Stimulated activated CD8-positive, alpha-beta memory T cell treated with anti-CD3 and anti-CD28 coated beads, Interleukin-2, amount 100 ng/mL, for 1 hour (primary cell): ENCODE results near the gene MAML3.

Experiments
- DNase-seq, 2 donors: peaks; one replicate each; pipeline ENCODE4 v3.0.0-alpha.2; 2020; ENCODE audit warnings: low read depth in 2 of 2

The MAML3 gene

DNA sequence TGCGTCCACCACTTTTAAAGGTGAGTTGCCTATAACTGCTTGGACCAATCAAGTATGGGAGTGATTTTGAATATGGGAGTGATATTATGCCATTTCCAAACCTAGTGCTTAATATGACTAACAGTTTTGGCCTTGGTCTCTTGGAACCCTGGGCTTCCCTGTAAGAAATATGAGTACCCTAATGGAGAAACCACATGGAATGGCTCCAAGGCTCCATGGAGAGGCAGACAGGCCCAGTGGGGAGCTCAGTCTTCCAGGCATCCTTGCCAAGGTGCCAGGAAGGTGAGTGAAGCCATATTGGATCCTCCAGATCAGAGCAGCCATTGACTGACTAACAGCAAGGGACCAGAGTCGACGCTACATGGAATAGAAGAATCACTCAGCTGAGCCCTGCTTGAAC lies 53.2 kb downstream of the MAML3 start:
- DNase-seq, result no peak

- DNase-seq, result no peak
Observed at GRCh38 chr4:140099983-140100382, 54.0 kb downstream of the MAML3 start.

DNA sequence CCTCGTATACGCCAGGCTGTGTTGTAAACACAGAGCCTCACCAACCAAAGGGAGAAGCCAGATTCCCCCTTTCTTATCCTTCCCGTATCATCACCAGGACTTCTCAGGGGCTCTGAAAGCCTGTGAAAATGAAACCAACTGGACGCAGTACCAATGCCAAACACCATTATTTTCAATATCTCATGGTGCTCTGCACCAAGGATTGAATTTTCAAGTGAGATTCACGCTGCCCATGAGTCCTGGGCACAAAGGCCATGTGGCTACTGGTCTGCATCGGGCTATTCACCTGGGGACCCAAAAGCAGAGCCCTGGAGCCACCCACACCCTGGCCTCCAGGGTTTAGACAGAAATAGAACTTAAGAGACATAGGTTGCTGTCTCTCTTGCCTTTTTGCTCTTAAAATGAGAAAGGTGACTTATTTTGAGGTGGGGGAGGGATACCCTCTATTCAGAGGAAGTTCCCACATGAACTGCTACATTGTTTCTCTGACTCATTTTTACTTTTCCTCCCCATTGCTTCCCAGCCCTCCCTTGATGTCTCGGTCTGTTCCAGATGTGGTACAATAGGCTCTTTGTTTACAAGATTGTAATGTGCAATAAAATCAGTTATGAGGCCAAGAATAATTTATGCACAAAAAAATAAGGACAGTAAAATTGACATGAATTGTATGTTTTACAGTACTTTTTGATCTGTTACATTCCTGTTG lies 55.4 kb downstream of the MAML3 start:
- no peak for DNase-seq

- no peak for DNase-seq
Observed at GRCh38 chr4:140097572-140097971, 56.4 kb downstream of the MAML3 start.

GRCh38 chr4:140096921-140097320 lies 57.1 kb downstream of the MAML3 start:
- DNase-seq, result no peak

GRCh38 chr4:140096483-140096861 lies 57.5 kb downstream of the MAML3 start:
- DNase-seq, result no peak

DNA sequence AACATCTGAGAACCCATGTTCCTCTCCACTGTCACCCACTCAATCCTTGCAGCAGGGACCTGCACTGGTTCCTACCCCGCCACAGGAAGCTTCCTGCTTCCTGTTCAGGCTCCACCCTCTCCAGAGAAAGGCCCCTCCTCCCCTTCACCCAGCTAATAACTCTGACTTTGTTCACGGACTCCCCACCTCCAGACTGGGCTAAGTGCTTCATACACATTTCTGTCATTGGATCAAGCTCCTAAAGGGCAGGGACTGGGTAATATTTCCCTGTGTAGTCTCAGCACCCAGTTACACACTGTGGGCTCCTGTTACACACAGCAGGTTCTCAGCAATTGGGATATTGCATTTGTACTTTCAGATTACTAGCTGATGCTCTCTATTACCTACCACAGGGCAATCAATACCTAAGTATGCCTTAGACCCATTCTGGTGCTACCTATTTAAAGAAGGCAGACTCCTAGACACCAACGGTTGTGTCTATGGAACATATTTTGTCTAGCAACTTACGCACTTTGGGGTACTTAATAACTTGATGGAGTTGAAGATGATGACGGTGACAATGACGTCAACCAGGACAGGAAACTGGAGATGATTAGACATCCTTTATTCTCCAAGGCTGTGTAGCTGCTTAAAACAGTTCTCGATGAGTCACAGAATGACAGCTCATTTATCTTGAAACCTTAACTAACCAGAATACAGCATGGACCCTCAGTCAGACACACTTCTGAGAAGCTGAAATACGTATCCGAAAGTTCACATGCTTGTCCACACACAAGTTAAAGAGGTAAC lies 58.1 kb downstream of the MAML3 start:
- peak; percentile 18 to 23 for DNase-seq

- peak; percentile 15 to 35 for DNase-seq
Observed at GRCh38 chr4:140094438-140095420, 59.3 kb downstream of the MAML3 start.

- no peak for DNase-seq
Observed at GRCh38 chr4:140092094-140092851, 61.7 kb downstream of the MAML3 start.

GRCh38 chr4:140091305-140091704 lies 62.7 kb downstream of the MAML3 start:
- no peak for DNase-seq

DNA sequence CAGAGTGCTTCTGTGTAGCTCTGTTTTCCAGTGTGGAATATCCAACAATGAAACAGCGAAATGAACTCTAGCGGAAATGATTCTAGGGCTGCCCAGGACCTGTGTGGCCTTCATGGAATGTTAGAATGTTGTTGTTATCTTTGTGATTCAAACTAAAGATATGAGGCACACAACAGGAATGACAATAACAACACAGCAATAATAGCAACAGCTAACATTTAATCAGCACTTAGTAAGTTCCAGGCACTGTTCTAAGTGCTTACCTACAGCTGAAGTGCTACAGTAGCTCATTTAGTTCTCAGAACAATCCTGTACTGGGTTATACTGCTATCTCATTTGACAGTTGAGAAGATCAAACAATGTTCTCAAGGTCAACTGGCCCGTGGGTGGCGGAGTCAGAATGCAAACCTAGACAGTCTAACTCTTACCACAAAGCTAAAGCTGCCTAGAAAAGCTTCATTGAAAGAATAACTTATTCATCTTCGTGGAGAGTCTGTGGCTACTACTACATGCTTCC lies 63.7 kb downstream of the MAML3 start:
- DNase-seq, result no peak

DNA sequence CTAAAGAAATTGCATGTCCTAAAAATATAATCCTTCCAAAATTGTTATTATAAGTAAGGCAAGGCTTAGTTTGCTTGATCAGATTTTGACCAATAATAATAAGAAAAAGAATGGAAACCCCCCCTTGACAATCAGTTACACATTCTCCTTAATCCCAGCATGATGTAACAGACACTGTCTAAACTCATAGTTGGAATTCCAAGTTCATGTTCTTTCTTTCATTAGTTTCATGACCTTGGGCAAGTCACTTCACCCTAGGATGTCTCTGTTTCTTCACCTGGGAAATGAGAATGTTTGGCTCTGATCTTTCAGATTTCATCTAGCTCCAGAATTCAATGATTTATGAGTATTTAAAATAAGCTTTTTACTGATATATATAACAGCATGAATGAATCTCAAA lies 64.8 kb downstream of the MAML3 start:
- no peak for DNase-seq

- DNase-seq, result no peak
Observed at GRCh38 chr4:140088323-140088967, 65.5 kb downstream of the MAML3 start.

DNA sequence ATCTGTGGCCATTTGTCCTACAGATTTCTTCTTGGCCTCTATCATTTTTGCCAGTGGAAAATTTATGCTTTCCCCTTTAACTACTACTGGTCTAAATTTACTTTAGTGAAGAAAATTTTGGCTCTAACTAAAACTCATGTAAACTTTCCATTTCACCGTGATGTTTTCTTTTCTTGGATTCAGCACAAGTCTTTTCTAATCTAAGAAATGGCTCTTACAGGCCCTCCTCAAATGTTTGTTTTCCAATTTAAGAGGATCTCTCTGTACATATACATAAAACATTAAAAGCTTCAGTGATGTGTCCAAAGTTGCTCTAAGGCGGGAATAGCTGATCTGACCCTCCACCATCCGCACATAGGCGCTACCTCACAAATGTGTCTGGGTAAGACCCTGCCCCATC lies 68.1 kb downstream of the MAML3 start:
- DNase-seq, result no peak

- no peak for DNase-seq
Observed at GRCh38 chr4:140085062-140085622, 68.8 kb downstream of the MAML3 start.

GRCh38 chr4:140084385-140084784 lies 69.6 kb downstream of the MAML3 start:
- no peak for DNase-seq

GRCh38 chr4:140082391-140082755 lies 71.6 kb downstream of the MAML3 start:
- DNase-seq, result no peak

GRCh38 chr4:140081641-140082390 lies 72.2 kb downstream of the MAML3 start:
- no peak for DNase-seq

- DNase-seq, result no peak
Observed at GRCh38 chr4:140080883-140081282, 73.1 kb downstream of the MAML3 start.

DNA sequence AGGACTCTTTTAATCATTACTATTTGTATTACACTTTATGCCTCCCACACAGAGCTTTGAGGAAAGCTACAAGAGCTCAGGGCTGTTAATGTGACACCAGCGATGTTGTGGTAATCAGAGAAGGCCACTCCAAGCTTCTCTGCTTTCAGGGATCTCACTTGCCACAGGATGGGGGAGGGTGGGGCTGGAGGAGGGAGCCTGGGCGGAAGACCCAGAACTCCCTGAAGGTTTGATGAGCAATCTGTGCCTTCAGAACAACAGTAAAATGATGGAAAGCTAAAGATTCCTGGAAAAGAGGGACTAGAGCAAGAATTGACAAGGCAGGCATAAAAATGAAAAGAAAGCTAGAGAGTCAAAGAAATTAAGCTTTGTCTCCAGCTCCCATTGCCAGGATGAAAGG lies 75.6 kb downstream of the MAML3 start:
- DNase-seq, result no peak
